CD14-positive monocyte (primary cell): ENCODE results near the gene BOLA1. TPM values are rescaled to one million over a fixed set of nuclear protein-coding genes. Genes with fewer than 3 reads are reported as not detected.

Experiments used
- DNase-seq, 3 donors: peaks; one replicate each; pipeline ENCODE4 v3.0.0-alpha.2; 2011 to 2022
- H2AFZ ChIP-seq: 2 replicates; pipeline ENCODE4 v1.6.0; 2012; ENCODE audit warnings: mild to moderate bottlenecking, low read depth, low read length, inconsistent platforms; ENCODE audit not compliant: insufficient read depth, poor library complexity, severe bottlenecking
- H3K27ac ChIP-seq, 2 donors: 1 replicate in 1 of 2; 2 replicates in 1 of 2; pipeline ENCODE4 v1.5.1; 2012 to 2013; ENCODE audit warnings: low read length in 2 of 2, control low read depth in 1 of 2, inconsistent platforms in 1 of 2, low read depth in 1 of 2, mild to moderate bottlenecking in 1 of 2
- H3K27me3 ChIP-seq, 2 donors: one replicate each; pipeline versions ENCODE4 v1.6.0 to v1.6.1; 2011 to 2013; ENCODE audit warnings: low read length in 2 of 2; ENCODE audit not compliant: control insufficient read depth in 2 of 2, insufficient read depth in 2 of 2
- H3K36me3 ChIP-seq, 2 donors: replicated peaks in 1 of 2; 1 replicate in 1 of 2; 2 replicates in 1 of 2; pipeline versions ENCODE4 v1.5.1 to v1.6.1; 2012 to 2013; ENCODE audit warnings: low read length in 2 of 2, control low read depth in 1 of 2, inconsistent platforms in 1 of 2, mild to moderate bottlenecking in 1 of 2; ENCODE audit not compliant: insufficient read depth in 2 of 2, control insufficient read depth in 1 of 2
- H3K4me1 ChIP-seq, 2 donors: 1 replicate in 1 of 2; 2 replicates in 1 of 2; pipeline versions ENCODE4 v1.5.1 to v1.6.1; 2012 to 2013; ENCODE audit warnings: low read length in 2 of 2, control low read depth in 1 of 2, inconsistent platforms in 1 of 2, mild to moderate bottlenecking in 1 of 2, moderate library complexity in 1 of 2; ENCODE audit not compliant: insufficient read depth in 2 of 2, control insufficient read depth in 1 of 2
- H3K4me2 ChIP-seq: replicated peaks from 2 replicates; pipeline ENCODE3; 2012; ENCODE audit warnings: low read length, moderate library complexity, mild to moderate bottlenecking; ENCODE audit not compliant: poor library complexity, severe bottlenecking; ENCODE audit errors: extremely low read depth
- H3K4me3 ChIP-seq, 3 experiments: fragments of 200-600 bp in 1 of 3; sonication (generic) in 1 of 3; replicated peaks in 1 of 3; 1 replicate in 2 of 3; 2 replicates in 1 of 3; pipeline ENCODE4 v1.5.1; 2011 to 2013; ENCODE audit warnings: low read length in 3 of 3, mild to moderate bottlenecking in 3 of 3, control low read depth in 2 of 3, low read depth in 2 of 3, inconsistent platforms in 1 of 3, moderate library complexity in 1 of 3
- H3K79me2 ChIP-seq: 2 replicates; pipeline ENCODE4 v1.6.0; 2012; ENCODE audit warnings: mild to moderate bottlenecking, control low read depth, inconsistent platforms, low read length, moderate library complexity; ENCODE audit not compliant: insufficient read depth
- H3K9ac ChIP-seq: 2 replicates; pipeline ENCODE4 v1.6.0; 2017; ENCODE audit warnings: low read length, mild to moderate bottlenecking; ENCODE audit not compliant: insufficient read depth, poor library complexity, severe bottlenecking
- H3K9me3 ChIP-seq, 2 donors: replicated peaks in 1 of 2; 1 replicate in 1 of 2; 2 replicates in 1 of 2; pipeline versions ENCODE4 v1.5.1 to v1.6.1; 2012 to 2013; ENCODE audit warnings: low read length in 2 of 2, control low read depth in 1 of 2; ENCODE audit not compliant: control insufficient read depth in 1 of 2, insufficient read depth in 1 of 2
- H4K20me1 ChIP-seq: 2 replicates; pipeline ENCODE4 v1.6.0; 2012; ENCODE audit warnings: mild to moderate bottlenecking, low read length, control low read depth, moderate library complexity; ENCODE audit not compliant: insufficient read depth
- H3K27ac Mint-ChIP-seq, 7 donors: one replicate each; pipeline ENCODE4 v1.8.0; 2020; ENCODE audit warnings: mild to moderate bottlenecking in 7 of 7, mixed read lengths in 7 of 7, moderate library complexity in 6 of 7, inconsistent platforms in 2 of 7
- H3K27me3 Mint-ChIP-seq, 3 donors: one replicate each; pipeline ENCODE4 v1.8.0; 2021 to 2022; ENCODE audit warnings: low read depth in 3 of 3, mild to moderate bottlenecking in 3 of 3, mixed read lengths in 3 of 3, moderate library complexity in 3 of 3, inconsistent platforms in 1 of 3
- H3K36me3 Mint-ChIP-seq, 2 donors: one replicate each; pipeline ENCODE4 v1.8.0; 2020; ENCODE audit warnings: mixed read lengths in 2 of 2, inconsistent platforms in 1 of 2, mild to moderate bottlenecking in 1 of 2
- H3K4me1 Mint-ChIP-seq: one replicate; pipeline ENCODE4 v1.8.0; 2020; ENCODE audit warnings: mild to moderate bottlenecking, mixed read lengths
- H3K4me3 Mint-ChIP-seq, 2 donors: one replicate each; pipeline ENCODE4 v1.8.0; 2020; ENCODE audit warnings: mild to moderate bottlenecking in 2 of 2, mixed read lengths in 2 of 2, moderate library complexity in 1 of 2
- H3K9me3 Mint-ChIP-seq, 7 donors: one replicate each; pipeline ENCODE4 v1.8.0; 2020 to 2022; ENCODE audit warnings: mixed read lengths in 7 of 7, mild to moderate bottlenecking in 6 of 7, moderate library complexity in 6 of 7, inconsistent platforms in 2 of 7
- CTCF ChIP-seq: fragments of 200-600 bp; IDR thresholded peaks from one replicate; pipeline ENCODE4 v1.8.0; 2022; ENCODE audit warnings: antibody characterized with exemption, mild to moderate bottlenecking
- WGBS: methylation state at CpG from one replicate; pipeline ENCODE4 v1.1.5; 2013; ENCODE audit warnings: missing lambda C conversion rate; ENCODE audit not compliant: insufficient coverage; 5-methylcytosine and 5-hydroxymethylcytosine counted together
- intact Hi-C, 2 donors: fragments of 100-400 bp; cut with micrococcal nuclease; formaldehyde crosslinking; loops; one replicate each; pipeline versions ENCODE4 v1.15.0 to v1.15.1; 2023
- polyA plus RNA-seq, 3 donors: library from polyadenylated mRNA; depleted of rRNA in 1 of 3; unstranded in 2 of 3; stranded (reverse) in 1 of 3; fragments of 300-500 nt in 2 of 3; fragments of >200 nt in 1 of 3; fragmentation: Illumina TruSeq in 2 of 3; gene quantifications; 1 replicate in 2 of 3; 2 replicates in 1 of 3; pipeline ENCODE4 v1.2.3, GENCODE V29; 2012 to 2021

BOLA1 gene
- polyA plus RNA-seq, 3 donors: 5.1 to 17.8 (median 17.6) TPM

- TF ChIP-seq CTCF: no peak
- Mint-ChIP-seq H3K4me3 (no peak overlapping the region), H3K36me3 (peaks cover 50 to 51% of the 10 kb centered on the region in 2 donors), H3K27me3 (peaks cover 0 to 2% (median 0%) of the 10 kb centered on the region in 3 donors), H3K9me3 (no peaks in the 10 kb centered on the region), H3K4me1 (peaks cover 39% of the 10 kb centered on the region), H3K27ac (peak overlapping the region in 2 of 7 donors; percentile 27 to 58)
- Histone ChIP-seq H3K79me2 (peaks cover 46% of the 10 kb centered on the region), H3K9me3 (no peaks in the 10 kb centered on the region), H3K36me3 (peaks cover 45 to 55% of the 10 kb centered on the region in 2 donors), H2AFZ (no peak overlapping the region), H3K4me1 (peaks cover 36 to 45% of the 10 kb centered on the region in 2 donors), H4K20me1 (peaks cover 38% of the 10 kb centered on the region), H3K27ac (no peak overlapping the region), H3K4me3 (no peak overlapping the region), H3K27me3 (no peaks in the 10 kb centered on the region), H3K4me2 (no peak overlapping the region), H3K9ac (no peak overlapping the region)
- no peak for DNase-seq
- 94% methylated on average over 2 of the region's 3 CpGs for WGBS
- intact Hi-C loops: loop anchor here in 1 of 2 donors (2.0 kb wide), 1 partner anchor 39 kb away; no protein-coding TSS in a partner anchor
These were observed 26.0 kb downstream of the BOLA1 start for GRCh38 chr1:149925345-149925744.

- H3K4me2 ChIP-seq: no peak overlapping the region
- H3K4me3 ChIP-seq: no peak overlapping the region
- H3K4me1 Mint-ChIP-seq: peaks cover 43% of the 10 kb centered on the region
- peaks cover 38% of the 10 kb centered on the region for H4K20me1 ChIP-seq
- H3K4me3 Mint-ChIP-seq: no peak overlapping the region
- no peak overlapping the region for H2AFZ ChIP-seq
- H3K27ac ChIP-seq: no peak overlapping the region
- DNase-seq: no peak
- no peak for TF ChIP-seq CTCF
- no peak overlapping the region for H3K9ac ChIP-seq
- H3K36me3 Mint-ChIP-seq: peaks cover 49 to 51% of the 10 kb centered on the region in 2 donors
- H3K9me3 ChIP-seq: no peaks in the 10 kb centered on the region
- H3K36me3 ChIP-seq: peaks cover 45 to 55% of the 10 kb centered on the region in 2 donors
- H3K27ac Mint-ChIP-seq: peak overlapping the region in 4 of 7 donors; percentile 26 to 92 (median 76)
- H3K27me3 Mint-ChIP-seq: peaks cover 0 to 2% (median 0%) of the 10 kb centered on the region in 3 donors
- WGBS: 100% methylated on average over 1 of the region's 2 CpGs
- intact Hi-C loops: loop anchor here in 1 of 2 donors (2.0 kb wide), 1 partner anchor 39 kb away; no protein-coding TSS in a partner anchor
- H3K4me1 ChIP-seq: peaks cover 40 to 49% of the 10 kb centered on the region in 2 donors
- H3K27me3 ChIP-seq: no peaks in the 10 kb centered on the region
- H3K79me2 ChIP-seq: peaks cover 50% of the 10 kb centered on the region
- no peaks in the 10 kb centered on the region for H3K9me3 Mint-ChIP-seq
These were observed 26.4 kb downstream of the BOLA1 start for GRCh38 chr1:149925751-149926150.
